Dermis blood vessel endothelial cell (primary cell): ENCODE measurements around the gene WDR91. TPM values are rescaled to one million over a fixed set of nuclear protein-coding genes. Genes with fewer than 3 reads are reported as not detected.
"Not testable (repeated sequence)": the region's sequence is repeated elsewhere in the genome, so short reads cannot be mapped to it uniquely, and the experiment has no call there.

Experiments used
- DNase-seq: peaks from one replicate; pipeline ENCODE4 v3.0.0; 2010
- total RNA-seq: library from RNA; depleted of rRNA; stranded (reverse); fragments of >200 nt; gene quantifications from 2 replicates; pipeline ENCODE4 v1.2.3, GENCODE V29; 2014

Gene WDR91
- total RNA-seq, 1 donor from 2014 or later, result 5.3 TPM

DNA sequence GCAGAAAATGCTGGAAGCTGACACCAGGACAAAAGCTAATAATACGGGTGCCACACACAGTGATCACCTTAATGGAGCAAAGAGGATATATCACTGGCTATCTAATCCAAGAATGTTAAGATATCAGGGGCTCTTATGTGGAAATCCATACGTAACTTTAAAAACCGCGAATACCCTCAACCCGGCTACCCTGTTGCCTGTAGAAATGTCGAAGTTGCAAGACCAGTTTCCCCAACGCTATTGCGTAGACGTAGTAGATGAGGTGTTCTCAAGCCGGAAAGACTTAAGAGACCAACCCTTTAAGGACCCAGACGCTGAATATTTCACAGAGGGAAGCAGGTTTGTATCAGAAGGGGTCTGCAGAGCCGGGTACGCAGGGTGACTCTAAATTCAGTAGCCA, 33.0 kb downstream of the WDR91 start:
- DNase-seq, result no peak

DNA sequence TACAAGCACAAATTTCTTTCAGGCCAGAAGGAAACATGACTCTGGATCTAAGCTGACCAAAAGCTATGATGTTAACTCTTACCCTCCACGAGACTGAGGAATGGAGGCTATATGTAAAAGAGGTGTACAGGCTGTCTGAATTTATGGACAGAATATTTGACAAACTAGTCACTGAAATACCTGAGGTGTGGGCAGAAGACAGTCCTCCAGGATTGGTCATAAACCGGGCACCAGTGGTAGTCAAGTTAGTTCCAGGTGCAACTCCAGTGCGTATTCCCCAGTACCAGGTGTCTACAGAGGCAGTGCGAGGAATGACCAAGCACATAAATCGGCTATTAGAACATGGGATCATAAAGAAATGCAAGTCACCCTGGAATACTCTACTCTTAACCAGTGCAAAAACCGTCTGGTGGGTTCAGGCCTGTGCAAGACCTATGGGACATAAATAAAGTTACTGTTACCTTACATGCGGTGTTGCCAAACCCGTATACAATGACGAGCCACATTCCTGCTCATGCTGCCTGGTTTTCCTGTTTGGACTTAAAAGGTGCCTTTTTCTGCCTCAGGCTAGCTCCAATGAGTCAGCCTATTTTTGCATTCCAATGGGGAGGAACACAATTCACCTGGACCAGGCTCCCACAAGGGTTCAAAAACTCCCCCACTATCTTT, 34.2 kb downstream of the WDR91 start:
- DNase-seq, result no peak

DNA sequence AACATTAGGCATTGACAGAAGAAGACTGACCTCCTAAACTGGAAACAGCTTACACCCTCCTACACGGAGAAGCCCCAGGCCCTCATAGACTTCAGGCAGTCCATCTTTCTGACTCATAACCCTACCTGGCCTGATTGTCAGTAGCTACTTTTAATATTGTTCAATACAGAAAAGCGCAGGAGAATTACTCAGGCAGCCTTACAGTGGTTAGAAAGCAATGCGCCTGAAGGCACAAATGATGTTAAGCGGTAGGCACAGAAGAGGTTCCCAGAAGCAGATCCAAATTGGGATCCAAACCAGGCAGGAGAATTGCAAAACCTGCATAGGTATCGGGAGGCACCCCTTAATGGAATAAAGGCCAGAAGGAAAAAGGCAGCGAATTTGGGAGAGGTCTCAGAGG, 35.4 kb downstream of the WDR91 start:
- DNase-seq, result no peak

DNA sequence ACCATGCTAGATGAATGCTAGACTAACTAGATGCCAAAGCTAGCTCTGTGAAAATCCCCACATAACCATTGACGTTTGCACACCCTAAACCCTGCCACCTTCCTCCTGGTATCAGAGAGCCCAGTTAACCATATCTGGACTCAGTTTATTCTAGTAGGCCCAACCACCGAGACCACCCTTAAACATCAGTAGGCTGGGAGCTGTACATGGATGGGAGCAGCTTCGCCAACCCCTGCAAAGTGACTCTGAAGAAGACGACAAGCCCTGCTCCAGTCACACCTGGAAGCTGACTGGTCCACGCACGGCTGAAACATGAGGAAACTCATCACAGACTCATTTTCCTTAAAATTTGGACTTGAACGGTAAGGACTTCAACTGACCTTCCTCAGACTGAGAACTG, 36.4 kb downstream of the WDR91 start:
- no peak for DNase-seq

DNA sequence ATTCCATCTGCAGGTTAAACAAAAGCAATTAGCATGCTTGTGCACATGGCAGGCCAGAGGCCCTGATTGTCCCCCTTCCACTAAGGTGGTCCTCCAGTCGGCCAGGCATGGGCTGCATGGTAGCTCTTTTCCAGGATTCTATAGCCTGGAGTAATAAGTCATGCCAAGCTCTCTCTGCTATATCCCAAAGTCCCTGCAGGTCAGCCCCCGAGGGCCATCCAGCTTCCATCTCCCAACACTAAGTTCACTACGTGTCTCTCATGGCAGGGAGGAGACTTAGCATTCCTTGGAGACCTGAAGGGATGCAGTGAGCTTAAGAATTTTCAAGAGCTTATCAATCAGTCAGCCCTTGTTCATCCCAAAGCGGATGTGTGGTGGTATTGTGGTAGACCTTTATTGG, 37.4 kb downstream of the WDR91 start:
- not testable (repeated sequence) for DNase-seq

DNA sequence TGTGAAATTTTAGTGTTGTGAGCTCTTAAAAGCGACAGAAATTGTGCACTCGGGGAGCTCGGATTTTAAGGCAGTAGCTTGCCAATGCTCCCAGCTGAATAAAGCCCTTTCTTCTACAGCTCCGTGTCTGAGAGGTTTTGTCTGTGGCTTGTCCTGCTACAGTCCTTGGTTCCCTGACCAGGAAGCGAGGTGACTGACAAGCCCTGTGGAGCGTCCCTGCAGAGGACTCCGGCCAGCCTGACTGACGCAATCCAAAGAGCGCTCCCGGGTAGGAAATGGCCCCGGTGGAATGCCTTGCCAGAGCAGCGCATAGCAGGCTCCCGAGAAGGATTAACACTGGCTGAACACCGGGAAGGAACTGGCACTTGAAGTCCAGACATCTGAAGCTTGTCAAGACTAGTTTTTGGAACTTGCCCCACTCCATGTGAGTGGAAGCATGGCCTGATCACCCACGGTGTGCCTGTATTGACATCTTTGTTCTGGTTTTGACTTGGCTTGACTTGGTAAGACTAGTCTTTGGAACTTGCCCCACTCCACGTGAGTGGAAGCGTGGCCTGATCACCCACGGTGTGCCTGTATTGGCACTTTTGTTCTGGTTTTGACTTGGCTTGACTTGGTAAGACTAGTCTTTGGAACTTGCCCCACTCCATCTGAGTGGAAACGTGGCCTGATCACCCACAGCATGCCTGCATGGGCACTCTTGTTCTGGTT, 39.6 kb downstream of the WDR91 start:
- peak; percentile 31 for DNase-seq

DNA sequence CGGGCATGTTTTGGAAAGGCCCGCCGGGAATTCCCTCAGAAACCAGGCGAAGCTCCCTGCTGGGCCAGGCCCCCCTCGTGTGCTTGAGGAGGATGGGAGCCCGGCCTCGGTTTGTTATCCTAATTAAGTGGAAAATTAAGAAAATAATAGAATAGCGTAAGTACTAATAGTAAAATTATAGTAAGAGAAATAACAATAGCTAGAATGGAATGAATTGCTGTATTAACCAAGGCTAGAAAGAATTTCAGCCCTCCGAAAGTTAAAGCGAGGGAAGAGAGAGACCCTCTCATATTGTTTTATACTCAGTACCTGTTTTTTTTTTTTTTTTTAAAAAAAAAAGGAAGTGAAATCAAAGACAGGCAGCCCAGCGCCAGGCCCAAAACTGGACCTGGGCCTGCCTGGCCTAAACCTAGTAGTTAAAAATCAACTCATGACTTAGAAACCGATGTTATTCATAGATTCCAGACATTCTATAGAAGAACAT, 40.3 kb downstream of the WDR91 start:
- DNase-seq, result not testable (repeated sequence)

DNA sequence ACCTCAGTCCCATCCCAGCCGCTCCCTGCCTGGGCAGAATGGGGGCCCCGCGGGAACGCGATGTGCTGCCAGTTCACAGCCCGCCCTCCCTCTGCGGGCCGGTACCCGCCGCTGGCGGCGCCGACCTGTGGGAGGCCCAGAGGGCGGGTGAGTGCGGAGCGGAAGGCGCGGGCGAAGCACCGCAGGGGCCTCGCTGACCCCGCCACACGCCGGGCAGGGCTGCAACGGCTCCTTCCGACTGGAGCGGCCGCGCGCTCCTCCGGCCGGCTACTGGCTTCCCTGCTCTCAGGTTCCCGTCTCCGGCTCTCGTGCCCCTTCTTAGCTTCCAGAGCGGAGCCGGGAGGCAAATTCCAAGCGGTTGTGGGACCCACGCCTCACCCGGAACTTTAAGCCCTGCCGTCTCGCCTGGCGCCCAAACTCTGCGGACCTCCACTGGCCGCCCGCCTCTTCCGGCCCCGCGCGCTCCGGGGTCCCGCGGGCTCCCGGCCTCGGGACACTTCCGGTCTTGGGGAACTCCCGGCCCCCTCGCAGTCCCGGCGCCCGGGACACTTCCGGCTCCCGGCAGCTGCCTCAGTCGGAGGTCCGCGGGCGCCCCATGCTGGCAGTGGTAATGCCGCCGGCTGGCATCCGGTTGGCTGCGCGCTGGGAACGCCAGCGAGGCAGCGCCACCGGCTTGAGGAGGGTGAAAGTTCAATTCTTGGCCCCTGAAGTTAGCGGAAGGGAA, 40.9 kb downstream of the WDR91 start, which contains the start of gene CYREN:
Gene CYREN (minus strand): TSS at position 434 of the 724 bp plus-strand sequence. CDS start 1,785 bp downstream, outside the sequence.
- DNase-seq, result peak; percentile 95

DNA sequence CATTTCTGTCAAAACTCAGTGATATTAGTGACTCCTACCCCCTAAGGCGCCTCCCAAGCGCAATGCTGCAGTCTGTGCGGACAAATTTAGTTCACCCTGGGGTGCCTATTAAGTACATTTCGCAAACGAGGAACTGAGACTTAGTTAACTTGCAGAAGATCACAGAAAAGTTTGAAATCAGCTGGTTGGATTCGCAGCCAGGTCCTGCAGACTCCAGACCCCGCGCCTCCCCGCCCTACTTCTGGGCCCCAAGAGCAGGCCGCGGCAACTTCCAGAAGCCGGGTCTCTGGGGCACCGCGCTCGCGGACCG, 41.4 kb downstream of the WDR91 start:
- DNase-seq, result no peak

DNA sequence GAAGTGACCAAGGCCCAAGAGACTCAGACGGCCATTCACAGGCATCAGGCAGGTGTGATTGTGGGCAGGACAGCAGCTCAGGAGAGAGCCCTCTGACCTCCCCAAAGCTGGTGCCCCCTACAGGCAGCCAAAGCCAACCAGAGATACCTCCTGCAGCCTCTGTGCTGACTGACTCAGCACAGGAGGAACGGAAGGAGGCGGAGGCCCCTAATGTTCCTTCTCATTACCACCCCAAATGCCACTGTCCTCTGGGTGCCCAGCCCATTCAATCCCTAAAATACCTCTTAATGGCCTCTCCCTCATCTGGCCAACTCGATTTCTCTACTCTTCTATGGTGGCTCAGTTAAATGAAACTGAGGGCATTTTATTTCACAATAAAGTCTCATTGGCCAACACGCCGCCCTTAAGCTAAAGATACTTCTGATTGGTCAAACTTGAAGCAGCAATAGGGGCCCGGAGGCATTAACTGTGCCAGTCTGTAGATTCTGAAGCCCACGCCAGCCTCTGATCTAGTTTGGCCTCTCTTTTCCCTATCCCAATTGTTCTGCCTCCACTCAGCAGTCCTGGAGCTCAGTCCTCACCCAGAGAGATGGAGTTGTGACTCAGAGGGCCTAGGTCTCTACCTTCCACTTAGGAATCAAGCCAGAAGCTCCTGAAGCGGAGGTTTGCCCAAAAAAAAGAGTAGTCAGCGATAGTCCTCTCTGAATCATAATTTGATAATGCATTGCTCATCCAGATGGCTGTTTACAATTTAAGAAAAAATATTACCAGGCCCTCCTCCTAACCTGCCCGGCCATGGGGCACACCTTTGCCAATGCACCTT, 42.0 kb downstream of the WDR91 start:
- DNase-seq, result peak; percentile 63

DNA sequence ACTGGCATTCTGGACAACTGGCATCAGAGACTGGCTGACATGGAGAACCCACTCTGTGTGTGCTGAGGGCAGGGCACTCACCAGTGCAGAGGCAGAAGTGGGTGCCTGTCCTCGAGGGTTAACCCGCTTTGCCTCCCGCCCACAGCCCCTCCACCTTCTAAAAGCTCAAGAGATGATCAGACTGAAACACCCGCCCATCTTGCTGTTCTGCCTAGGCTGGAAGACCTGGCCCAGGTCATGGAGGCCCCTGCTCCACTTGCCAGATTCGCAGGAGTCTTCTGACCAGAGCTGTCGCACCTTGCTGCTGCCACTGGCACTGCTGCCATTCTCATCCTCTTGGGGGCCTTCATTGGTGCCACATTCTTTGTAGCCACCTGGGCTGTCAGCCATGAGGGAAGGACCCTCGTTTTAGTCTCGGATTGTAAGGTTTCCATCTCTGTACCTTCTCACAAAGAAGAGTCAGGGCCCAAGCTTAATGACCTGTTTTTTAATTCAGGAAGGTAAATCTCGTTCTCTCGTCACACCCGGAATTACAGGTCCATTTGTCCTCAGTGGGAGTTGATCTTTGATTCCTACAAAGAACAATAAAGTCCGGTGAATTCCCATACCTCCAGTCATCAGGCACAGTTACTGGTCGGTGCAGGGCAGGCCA, 42.7 kb downstream of the WDR91 start:
- no peak for DNase-seq

DNA sequence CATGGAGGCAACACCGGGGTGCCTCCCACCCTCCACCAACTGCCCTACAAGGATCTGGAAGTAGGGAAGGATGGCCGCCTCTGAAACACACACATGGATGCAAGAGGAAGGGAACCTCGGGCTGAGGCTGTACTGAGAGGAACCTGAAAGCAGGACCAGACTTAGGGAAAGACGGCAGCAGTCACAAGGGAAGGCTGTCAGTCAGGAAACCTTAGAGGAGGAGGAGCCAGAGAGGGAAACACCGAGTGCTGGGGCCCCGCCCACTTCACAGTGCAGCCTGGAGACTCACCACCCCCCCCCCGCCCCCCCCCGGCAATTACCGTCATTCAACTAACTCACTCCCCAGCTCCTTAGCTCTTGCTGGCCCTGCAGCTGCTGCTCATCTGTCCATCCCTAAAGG, 43.3 kb downstream of the WDR91 start:
- peak; percentile 44 for DNase-seq

DNA sequence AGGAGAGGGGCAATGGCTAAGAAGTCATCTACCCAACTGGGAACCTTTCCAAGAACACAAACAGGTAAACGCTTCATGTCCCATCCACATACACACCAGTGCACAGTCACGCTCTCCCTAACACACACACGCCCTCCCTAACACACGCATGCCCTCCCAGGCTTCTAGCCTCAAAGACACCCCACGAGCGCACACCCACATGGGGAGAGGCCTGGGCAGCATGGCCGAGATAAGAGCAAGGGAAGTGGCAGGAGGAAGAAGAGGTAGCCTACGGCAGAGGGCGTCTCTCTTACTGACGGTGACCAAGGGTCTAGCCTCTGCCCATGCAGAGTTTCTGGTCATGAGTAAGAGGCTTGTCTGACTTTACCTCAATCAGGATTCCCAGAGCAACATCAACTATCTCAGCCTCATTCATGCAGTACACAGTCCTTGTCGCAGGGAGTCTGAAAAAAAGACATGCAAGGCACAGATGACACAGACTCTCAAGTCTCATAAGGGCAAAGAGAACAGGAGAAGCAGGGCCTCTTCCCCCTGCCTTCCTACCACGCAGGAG, 43.9 kb downstream of the WDR91 start:
- DNase-seq, result no peak

DNA sequence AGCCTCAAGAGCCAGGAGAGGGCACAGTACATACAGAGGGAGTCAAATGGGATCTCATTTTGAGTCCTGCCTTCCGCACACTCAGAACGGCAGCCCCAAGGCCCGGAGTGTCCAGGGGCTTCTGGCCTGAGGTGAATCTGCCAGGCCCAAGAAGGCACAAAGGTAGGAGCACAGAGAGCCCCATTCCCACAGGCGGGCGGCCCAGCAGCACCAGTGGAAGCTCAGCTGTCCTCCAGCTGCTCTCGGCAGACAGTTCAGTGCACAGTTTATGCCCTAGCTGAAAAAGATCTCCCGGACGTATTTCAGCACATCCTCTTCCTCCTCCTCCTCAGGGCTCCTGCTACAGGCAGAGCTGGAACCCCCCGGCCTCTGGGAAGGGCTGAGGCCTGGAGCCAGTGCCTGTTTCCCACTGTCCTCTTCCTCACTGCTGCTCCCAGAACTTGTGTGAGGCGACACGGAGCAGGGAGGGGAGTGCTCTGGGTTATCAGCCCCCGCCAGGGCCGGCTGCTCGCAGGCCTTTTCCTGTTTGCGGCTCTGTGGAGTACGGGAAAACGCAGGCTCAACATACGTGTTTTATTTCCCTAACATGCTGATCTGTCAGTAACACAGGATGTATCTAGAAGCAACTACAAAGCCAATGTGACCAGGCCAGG, 44.9 kb downstream of the WDR91 start:
- DNase-seq, result peak; percentile 59

DNA sequence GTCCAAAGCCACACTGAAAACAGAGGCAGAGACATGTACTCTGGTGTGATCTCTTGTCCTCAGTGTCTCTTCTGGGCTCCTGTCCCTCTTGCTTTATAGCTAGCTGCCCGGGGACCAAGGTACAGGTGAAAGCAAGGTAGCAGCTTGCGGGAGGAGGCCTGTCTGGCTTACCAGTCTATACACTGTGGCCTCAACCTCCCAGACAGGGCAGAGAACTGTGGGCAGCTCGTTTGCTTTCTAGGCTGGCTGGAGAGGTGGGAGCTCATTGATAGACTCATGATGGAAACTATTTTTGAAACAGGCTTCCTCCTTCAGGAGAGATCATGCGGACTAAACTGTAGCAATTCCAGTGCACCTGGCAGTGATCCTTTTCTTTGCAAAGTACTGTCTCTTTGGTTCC, 45.5 kb downstream of the WDR91 start:
- DNase-seq, result no peak

DNA sequence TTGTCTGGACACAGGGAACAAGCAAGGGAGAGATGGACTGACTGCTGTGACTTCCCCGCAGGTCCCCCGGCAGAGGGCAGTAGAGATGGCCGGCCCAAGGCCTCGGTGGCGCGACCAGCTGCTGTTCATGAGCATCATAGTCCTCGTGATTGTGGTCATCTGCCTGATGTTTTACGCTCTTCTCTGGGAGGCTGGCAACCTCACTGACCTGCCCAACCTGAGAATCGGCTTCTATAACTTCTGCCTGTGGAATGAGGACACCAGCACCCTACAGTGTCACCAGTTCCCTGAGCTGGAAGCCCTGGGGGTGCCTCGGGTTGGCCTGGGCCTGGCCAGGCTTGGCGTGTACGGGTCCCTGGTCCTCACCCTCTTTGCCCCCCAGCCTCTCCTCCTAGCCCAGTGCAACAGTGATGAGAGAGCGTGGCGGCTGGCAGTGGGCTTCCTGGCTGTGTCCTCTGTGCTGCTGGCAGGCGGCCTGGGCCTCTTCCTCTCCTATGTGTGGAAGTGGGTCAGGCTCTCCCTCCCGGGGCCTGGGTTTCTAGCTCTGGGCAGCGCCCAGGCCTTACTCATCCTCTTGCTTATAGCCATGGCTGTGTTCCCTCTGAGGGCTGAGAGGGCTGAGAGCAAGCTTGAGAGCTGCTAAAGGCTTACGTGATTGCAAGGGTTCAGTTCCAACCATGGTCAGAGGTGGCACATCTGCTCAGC, 46.8 kb downstream of the WDR91 start:
- no peak for DNase-seq

DNA sequence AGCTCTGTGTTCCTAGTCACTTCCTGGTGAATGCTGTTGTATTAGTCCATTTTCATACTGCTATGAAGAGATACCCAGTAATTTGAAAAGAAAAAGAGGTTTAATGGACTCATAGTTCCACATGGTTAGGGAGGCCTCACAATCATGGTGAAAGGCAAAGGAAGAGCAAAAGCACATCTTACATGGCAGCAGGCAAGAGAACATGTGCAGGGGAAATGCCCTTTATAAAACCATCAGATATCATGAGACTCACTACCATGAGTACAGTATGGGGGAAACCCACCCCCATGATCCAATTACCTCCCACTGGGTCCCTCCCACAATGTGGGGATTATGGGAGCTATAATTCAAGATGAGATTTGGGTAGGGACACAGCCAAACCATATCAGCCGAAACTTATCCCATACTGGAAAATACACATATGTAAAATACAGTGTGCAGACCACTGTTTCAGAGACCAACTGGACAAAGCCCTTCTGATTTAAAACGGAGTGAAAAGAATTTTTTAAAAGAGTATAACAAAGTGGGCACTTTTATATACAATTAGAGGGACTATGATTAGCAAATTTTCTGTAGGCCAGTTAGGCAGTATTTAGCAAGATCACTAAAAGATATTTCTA, 48.8 kb downstream of the WDR91 start:
- DNase-seq, result no peak

DNA sequence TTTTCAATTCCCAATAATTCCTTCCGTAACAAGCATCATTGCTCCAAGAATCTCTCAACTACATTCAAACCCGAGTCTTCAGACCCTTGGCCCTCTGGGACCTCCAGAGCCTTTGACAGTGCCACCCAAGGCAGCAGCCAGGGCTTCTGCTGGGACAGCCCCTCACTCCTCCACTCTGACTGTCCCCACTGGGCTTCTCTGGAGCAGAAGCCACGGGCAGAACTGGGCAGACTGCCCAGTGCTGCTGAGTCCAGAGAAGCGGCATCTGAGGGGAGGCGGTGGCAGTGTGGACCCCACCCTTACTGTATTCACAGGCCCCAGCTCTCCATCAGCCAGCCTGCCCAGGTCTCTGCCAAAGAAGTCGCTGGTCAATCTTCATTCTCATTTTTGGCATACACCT, 49.7 kb downstream of the WDR91 start:
- no peak for DNase-seq

DNA sequence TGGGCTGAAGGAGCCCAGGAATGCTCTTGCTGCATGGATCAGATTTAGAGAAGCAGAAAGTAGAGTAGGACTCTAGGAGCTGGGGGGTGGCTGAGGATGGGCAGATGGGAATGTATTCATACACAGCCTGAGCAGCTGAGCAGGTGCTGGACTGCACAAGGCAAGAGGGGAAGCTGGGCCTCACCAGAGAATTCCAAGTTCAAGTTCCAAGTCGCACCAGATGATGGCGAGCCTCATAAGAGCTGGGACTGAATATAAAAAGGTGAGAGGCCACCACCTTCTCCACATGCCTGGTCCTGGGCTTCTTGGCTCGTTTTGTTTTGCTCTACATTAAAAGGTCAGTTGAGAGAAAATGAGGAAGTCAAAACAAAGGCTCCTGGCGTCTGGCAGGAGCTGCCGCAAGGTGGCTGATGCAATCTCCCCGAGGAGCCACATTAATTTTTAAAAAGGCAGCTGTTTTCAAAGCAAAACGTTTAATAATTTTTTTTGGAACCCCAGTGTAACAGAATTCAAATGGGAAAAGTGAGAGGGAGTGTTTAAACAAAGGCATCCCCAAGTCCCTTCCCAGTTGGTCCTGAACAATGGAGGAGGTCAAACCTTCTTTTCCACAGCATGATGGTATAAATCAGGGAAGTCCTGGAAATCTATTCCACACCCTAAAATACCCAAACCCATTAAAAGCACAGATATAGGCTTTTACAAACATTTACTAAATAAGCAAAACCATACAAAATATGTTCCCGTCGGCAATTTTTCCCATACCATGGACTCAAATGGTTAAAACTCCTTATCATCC, 50.3 kb downstream of the WDR91 start:
- DNase-seq, result peak; percentile 83
